ENCODE measurements around the gene RIPPLY3.

GRCh38 chr21:36966821-36967768 is 39.4 kb upstream of the RIPPLY3 start:
- no peak for TF ChIP-seq TAF1 (IDR thresholded peaks at IDR 0.05; ENCODE audit: low read depth)
- no peak for TF ChIP-seq RAD21 (IDR thresholded peaks at IDR 0.05; ENCODE audit: low read depth)
- TF ChIP-seq REST (IDR thresholded peaks at IDR 0.05; ENCODE audit: low read depth): no peak
- no peak for TF ChIP-seq CREB1 (IDR thresholded peaks at IDR 0.05; ENCODE audit: low read depth)
- TF ChIP-seq FOXM1 (IDR thresholded peaks at IDR 0.05; ENCODE audit: borderline replicate concordance, low read depth): no peak
- TF ChIP-seq TEAD4 (IDR thresholded peaks at IDR 0.05): no peak
- no peak for TF ChIP-seq TCF12 (IDR thresholded peaks at IDR 0.05; ENCODE audit: low read depth)
- TF ChIP-seq CEBPB (IDR thresholded peaks at IDR 0.05): no peak
